ENCODE data around the gene FAM184B.

Gene FAM184B

DNA sequence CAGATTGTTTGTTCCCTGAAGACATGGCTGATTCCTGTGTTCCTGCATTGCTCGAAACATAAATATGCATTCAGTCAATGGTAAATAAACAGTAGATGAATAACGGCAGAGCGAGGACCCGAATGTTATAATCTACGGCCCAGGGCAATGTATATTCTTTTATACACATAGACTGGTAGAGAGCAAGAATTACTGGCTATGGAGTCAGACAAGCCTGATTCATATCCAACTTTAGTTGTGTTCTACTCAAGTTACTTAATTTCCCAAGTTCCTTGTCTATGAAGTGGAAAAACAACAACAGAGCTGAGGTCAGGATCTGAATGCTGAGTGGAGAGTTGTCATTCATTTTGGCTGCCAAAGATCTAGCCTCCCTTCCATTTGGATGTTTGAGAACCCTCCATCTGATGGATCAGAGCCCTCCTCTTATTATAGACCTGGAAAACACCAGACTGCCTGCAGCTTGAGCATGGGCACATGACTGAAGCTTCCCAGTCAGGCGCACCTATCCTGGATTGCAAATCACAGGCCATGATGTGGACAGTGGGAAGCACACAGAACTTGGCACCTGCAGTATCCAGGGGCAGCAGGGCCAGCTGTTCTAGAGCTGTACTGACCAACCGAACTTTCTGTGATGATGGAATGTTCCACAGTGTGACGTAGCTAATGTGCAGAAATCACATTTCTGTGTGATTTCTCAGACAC, 80.1 kb downstream of the FAM184B start:
- no peak overlapping the region for H3K4me3 ChIP-seq (ENCODE audit: low read depth, low read length)
- TF ChIP-seq, protein P1, sequence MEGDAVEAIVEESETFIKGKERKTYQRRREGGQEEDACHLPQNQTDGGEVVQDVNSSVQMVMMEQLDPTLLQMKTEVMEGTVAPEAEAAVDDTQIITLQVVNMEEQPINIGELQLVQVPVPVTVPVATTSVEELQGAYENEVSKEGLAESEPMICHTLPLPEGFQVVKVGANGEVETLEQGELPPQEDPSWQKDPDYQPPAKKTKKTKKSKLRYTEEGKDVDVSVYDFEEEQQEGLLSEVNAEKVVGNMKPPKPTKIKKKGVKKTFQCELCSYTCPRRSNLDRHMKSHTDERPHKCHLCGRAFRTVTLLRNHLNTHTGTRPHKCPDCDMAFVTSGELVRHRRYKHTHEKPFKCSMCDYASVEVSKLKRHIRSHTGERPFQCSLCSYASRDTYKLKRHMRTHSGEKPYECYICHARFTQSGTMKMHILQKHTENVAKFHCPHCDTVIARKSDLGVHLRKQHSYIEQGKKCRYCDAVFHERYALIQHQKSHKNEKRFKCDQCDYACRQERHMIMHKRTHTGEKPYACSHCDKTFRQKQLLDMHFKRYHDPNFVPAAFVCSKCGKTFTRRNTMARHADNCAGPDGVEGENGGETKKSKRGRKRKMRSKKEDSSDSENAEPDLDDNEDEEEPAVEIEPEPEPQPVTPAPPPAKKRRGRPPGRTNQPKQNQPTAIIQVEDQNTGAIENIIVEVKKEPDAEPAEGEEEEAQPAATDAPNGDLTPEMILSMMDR (IDR thresholded peaks at IDR 0.05; ENCODE audit: borderline replicate concordance, insufficient read depth, low read depth, low read length): no peak

DNA sequence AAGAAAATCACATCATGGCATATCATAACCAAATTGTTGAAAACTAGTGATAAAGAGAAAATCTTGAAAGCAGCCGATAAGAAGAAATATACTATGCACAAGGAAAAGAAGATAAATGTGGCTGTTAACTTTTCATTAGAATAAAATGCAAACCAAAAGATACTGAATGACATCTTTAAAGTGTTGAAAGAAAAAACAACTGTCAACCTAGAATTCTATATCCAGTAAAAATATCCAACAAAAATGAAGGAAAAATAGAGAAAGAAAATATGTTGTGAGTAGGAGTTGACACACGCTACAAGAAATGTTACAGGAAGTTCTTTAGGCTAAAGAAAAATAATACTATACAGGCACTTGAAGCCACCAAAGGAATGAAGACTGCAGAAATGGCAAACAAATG, 82.0 kb downstream of the FAM184B start:
- TF ChIP-seq, protein P1 (IDR thresholded peaks at IDR 0.05; ENCODE audit: borderline replicate concordance, insufficient read depth, low read depth, low read length): no peak
- no peak overlapping the region for H3K4me3 ChIP-seq (ENCODE audit: low read depth, low read length)

DNA sequence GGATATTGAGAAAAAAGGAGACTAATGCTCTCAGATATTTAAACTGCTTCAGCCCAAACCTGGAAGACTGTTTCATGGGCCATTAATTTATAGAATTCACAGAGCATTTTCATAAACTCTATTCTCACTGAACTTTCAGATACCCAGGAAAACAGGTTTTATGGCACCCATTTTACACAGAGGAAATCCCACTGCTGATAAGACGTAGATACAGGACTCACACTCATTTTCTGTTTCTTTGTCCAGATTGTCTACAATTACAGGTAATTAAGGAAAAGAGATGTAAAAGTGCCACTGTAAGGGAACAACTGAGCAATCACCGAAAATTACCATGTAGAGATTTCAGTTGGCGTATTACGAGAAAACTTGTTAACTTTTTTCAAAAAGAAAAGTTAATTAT, 83.3 kb downstream of the FAM184B start:
- TF ChIP-seq, protein P1 (IDR thresholded peaks at IDR 0.05; ENCODE audit: borderline replicate concordance, insufficient read depth, low read depth, low read length): no peak
- no peak overlapping the region for H3K4me3 ChIP-seq (ENCODE audit: low read depth, low read length)

DNA sequence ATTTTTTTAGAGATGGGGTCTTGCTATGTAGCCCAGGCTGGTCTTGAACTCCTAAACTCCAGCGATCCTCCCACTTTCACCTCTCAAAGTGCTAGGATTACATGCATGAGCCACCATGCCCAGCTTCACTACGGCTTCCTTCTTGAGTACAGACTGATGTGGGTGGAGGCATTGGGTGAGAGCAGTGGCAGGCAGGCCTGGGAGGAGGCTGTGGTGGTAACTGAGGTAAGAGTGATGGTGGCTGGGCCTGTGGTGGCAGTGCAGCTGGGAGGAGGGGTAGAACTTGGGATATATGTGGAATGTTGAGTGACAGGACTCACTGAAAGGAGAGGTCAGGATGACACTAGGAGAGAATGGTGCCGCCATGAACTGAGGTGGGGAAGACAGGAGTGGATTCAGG, 86.1 kb downstream of the FAM184B start:
- H3K4me3 ChIP-seq (ENCODE audit: low read depth, low read length): no peak overlapping the region
- TF ChIP-seq, protein P1 (IDR thresholded peaks at IDR 0.05; ENCODE audit: borderline replicate concordance, insufficient read depth, low read depth, low read length): no peak

DNA sequence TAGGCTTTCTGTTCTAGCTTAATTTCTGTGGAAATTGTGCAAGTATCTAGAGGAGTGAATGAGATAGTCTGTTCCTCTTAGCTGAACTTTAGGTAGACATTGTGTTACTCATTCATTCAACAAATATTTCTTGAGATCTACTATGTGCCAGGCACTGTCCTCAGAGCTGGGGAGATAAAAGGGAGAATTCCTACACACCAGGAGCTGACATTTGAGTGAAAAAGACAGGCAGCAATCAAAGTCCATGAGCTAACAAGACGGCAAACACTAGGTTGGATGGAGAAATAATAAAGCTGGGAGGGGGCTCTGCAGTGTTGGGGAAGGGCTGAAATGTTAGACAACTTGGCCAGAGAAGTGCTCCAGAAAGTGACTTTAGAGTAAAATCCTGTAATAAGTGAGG, 86.9 kb downstream of the FAM184B start:
- no peak overlapping the region for H3K4me3 ChIP-seq (ENCODE audit: low read depth, low read length)
- TF ChIP-seq, protein P1 (IDR thresholded peaks at IDR 0.05; ENCODE audit: borderline replicate concordance, insufficient read depth, low read depth, low read length): no peak

DNA sequence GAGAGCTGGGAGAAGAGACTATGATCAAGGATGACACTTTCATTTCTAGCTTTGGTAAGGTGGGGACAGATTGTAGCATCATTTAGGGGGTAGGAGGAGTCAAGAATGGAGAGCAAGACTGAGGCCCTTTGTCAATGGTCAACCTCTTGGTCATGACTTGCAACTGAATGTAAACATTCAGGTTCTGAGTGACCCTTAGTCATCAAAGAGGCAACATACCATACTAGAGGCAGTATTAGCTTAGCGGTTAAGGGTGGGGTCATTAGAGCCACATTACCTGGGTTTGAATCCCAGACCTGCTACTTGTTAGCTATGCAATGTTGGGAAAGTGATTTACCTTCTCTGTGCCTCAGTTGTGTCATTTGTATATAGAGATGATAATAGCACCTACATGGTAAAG, 90.5 kb downstream of the FAM184B start:
- TF ChIP-seq, protein P1 (IDR thresholded peaks at IDR 0.05; ENCODE audit: borderline replicate concordance, insufficient read depth, low read depth, low read length): no peak
- no peak overlapping the region for H3K4me3 ChIP-seq (ENCODE audit: low read depth, low read length)

DNA sequence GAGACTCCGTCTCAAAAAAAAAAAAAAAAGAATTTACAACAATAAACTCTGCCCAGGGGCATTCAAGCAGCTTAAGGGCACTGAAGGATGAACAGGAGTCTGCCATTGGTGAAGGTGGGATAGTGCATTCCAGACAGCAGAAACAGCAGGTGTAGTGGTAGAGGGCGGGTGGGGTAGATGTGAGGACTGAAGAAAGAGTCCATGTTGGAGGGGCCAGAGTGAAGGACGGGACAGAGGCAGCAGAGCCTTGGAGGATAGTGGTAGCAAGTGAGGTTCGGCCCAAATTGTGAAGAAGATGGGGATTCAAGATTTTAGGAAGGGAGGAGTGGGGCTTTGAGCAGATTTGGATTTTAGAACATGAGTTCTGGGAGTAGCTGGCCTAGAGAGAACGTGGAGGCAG, 91.3 kb downstream of the FAM184B start:
- no peak overlapping the region for H3K4me3 ChIP-seq (ENCODE audit: low read depth, low read length)
- TF ChIP-seq, protein P1 (IDR thresholded peaks at IDR 0.05; ENCODE audit: borderline replicate concordance, insufficient read depth, low read depth, low read length): no peak

Measured in GM12875 (cell line).